GM12801 (cell line): ENCODE measurements around the gene PDF.

Experiments used
- CTCF ChIP-seq: IDR thresholded peaks from one replicate; pipeline ENCODE4 v1.5.1; 2011; ENCODE audit warnings: control low read depth; ENCODE audit not compliant: insufficient read length; ENCODE audit errors: extremely low read depth

The PDF gene

DNA sequence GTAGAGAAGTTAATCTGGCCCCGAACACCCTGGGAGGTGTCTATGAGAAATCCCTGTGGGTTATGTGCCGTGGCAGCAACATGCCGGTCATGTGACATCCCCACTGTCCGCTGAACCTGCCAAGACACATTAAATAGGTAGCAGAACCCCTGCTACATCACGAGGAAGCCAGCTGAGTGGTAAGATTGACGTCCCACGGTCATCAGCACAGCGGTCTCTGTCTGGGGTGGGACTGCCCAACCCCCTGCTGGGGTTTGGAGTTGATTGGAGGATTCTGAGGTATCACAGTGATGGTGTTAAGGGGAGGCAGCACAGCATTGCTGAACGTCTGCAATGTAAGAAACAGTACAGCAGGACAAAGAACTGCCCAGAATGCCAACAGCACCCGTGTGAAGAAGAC, 19.1 kb upstream of the PDF start:
- TF ChIP-seq CTCF: no peak

DNA sequence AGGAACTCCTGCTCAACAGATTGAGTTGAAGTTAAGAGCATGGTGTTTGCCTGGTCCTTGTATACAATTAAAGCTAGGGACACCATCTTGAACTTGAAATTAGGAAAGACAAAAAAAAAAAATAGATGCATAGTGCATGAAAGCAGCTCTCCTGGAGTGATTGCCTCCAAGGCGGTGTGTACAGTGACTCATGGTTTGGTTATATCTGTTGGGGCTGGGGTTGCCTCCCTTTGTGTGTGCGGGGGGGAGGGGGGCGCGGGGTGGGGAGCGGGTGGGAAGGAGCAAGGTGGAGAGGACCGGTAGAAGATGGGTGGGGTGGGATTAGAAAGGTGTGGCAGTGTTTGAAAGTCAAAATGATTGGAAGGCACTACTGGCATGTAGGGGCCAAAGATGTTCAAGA, 17.8 kb upstream of the PDF start:
- no peak for TF ChIP-seq CTCF

GRCh38 chr16:69346683-69347082, 16.3 kb upstream of the PDF start:
- TF ChIP-seq CTCF: no peak

DNA sequence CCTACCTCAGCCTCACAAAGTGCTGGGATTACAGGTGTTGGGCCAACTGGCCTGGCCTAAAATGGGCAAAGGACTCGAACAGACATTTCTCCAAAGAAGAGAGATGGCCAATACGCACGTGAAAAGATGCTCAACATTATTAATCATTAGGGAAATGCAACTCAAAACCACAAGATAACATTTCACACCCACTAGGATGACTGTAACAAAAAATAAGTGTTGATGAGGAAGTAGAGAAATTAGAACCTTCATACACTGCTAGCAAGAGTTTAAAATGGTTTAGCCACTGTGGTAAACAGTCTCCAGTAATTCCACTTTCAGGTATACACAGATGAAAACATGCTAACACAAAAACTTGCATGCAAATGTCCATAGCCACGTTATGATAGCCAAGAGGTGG, 15.5 kb upstream of the PDF start:
- TF ChIP-seq CTCF: no peak

DNA sequence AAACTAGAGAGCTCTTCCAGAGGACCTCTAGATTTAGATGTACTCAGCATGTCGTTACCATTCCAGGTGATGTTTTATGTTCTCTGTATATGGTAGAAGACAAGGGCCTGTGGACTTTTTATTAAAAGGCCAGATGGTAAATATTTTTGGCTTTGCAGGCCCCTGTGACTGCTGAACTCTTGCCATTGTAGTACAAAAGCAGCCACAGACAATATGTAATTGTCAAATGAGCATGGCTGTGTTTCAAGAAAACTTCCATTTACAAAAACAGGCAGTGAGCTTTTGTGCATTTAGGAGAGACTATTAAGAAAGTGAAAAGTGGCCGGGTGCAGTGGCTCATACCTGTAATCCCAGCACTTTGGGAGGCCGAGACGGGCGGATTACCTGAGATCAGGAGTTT, 13.8 kb upstream of the PDF start:
- TF ChIP-seq CTCF: no peak

DNA sequence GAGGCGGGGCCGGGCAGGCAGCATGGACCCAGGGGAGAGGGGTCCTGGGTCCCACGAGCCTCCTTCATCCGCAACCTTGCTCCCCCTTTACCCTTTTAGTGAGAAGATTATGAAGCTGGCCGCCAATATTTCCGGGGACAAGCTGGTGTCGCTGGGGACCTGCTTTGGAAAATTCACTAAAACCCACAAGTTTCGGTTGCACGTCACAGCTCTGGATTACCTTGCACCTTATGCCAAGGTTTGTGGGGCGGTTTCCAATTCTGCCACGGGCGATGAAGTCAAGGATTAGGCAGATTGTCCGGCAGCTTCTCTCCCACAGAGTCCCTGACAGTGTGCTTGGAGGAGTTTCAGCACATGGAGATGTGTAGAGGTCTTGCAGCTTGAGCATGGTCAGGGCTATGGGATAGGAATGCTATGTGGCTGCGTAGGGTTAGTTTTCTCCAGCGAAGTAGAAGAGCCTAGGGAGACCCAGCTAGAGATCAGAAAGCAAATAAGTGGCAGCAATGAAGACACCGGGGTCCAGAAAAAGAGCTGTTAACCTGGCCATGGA, 9.8 kb upstream of the PDF start:
- TF ChIP-seq CTCF: no peak

GRCh38 chr16:69339289-69340094, 9.1 kb upstream of the PDF start, which contains the start of the genes COG8 and NIP7:
Gene COG8, minus strand, starts transcription at chr16:69339564. Its CDS starts 12 bp downstream, at chr16:69339552.
Gene NIP7, plus strand, starts transcription at chr16:69339772. Its CDS starts 58 bp downstream, at chr16:69339830.
- TF ChIP-seq CTCF: no peak
